Cardiac muscle cell (in vitro differentiated cells and primary cell): Measurements from ENCODE around the gene MZT2A. TPM values are rescaled to one million over a fixed set of nuclear protein-coding genes. Genes with fewer than 3 reads are reported as not detected.
"Not testable (repeated sequence)": the region's sequence is repeated elsewhere in the genome, so short reads cannot be mapped to it uniquely, and the experiment has no call there.

Experiments
- DNase-seq, 2 donors: peaks; one replicate each; pipeline versions ENCODE4 v3.0.0 to v3.0.0-alpha.2; 2010 to 2017; ENCODE audit warnings: low read depth in 1 of 2, low spot score in 1 of 2
- H3K27ac ChIP-seq: fragments of 200-600 bp; sonication (generic); 2 replicates; pipeline ENCODE4 v1.5.1; 2016
- H3K27me3 ChIP-seq: fragments of 200-600 bp; sonication (generic); 2 replicates; pipeline ENCODE4 v1.6.0; 2016; ENCODE audit warnings: control low read depth
- H3K36me3 ChIP-seq: fragments of 200-600 bp; sonication (generic); 2 replicates; pipeline ENCODE4 v1.5.1; 2016; ENCODE audit warnings: control low read depth
- H3K4me1 ChIP-seq: fragments of 200-600 bp; sonication (generic); 2 replicates; pipeline ENCODE4 v1.8.1; 2017; ENCODE audit warnings: low read depth, mild to moderate bottlenecking, mixed run types
- H3K4me3 ChIP-seq: fragments of 200-600 bp; sonication (generic); 2 replicates; pipeline ENCODE4 v1.5.1; 2016; ENCODE audit warnings: mild to moderate bottlenecking
- H3K9me3 ChIP-seq: fragments of 200-600 bp; sonication (generic); 2 replicates; pipeline ENCODE4 v1.5.1; 2017; ENCODE audit warnings: low read depth, mild to moderate bottlenecking, control low read depth
- polyA plus RNA-seq: library from polyadenylated mRNA; unstranded; fragments of >200 nt; fragmentation: Nextera tagmentation; extraction: Ambion mirVana; gene quantifications from 2 replicates; pipeline ENCODE4 v1.2.1, GENCODE V29; 2016
- total RNA-seq: library from RNA; depleted of rRNA; stranded (reverse); fragments of >200 nt; gene quantifications from 2 replicates; pipeline ENCODE4 v1.2.3, GENCODE V29; 2016
- TF ChIP-seq, protein P1 (sequence below): IDR thresholded peaks from 2 replicates; pipeline ENCODE4 v1.5.1; 2012; ENCODE audit warnings: low read depth, mild to moderate bottlenecking, low read length

MZT2A gene
- total and polyA plus RNA-seq, 2 experiments from 2014 or later, result 146 to 233 TPM

DNA sequence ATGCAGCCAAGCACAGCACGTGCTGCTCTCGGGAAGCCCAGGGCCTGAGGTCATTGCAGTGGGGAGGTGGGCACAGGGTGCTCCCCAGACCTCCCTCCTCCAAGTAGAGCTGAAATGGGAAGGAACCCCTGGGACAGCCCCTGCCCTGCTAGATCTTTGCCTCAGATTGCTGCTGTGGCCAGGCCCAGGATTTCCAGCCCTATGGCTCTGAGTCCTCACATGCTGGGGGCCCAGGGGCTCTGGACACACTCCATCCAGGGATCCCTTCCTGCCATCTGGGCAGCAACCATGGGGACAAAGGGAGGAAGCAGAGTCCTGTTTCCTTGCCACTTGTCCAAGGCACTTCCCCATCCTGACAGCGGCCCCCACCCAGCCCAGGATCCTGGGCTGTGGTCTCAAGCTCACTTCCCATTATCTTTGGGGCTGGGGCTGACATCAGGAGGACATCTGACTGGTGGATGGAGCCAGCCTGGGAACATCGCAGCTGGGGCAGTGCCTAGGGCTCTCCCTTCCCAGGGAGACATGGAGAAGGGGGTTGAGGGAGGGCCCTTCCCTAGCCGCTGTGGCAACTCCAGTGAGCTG lies 37.8 kb upstream of the MZT2A start:
- not testable (repeated sequence) for H3K27me3 ChIP-seq, DNase-seq, H3K4me3 ChIP-seq

DNA sequence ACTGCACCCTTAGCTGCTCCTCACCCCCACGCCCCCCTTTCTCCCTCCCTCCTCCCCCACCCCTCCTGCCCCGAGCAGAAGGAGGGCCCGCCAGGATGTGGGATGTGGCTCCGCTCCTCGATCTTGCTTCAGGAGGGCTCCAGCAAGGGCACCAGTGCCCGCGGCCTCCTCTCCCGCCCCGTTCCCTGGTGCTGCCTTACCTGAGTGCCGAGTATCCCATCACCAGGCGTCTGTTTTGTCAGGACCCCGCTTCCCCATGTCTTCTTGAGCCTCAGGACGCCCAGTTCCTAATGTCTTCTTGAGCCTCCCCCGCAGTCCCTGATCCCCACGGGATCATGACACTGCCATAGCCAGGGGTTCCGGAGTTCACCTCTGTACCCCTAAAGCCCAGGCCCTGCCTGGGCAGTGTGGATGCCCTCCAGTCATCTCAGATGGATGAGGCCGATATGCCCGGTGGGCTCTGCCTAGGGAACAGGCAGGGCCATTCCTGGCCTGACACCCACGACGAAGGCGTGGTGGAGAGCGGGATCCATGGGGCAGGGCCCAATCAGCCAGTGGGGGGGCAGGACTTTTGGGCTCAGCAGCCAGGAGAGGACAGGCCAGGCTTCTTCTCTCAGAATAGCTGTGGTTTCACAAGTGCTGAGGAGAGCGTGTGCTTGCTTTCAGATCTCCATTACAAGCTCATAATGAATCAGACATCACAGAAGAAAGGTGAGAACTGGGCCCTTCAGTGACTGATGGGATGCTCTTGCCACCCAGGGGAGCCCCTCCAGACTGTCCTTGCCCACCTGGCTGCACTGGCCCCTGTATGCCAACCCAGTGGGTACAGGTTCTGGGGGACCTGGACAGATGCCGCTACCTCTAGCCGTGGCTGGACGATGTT lies 37.0 kb upstream of the MZT2A start:
- H3K27ac ChIP-seq, H3K4me3 ChIP-seq, H3K9me3 ChIP-seq, H3K4me1 ChIP-seq, H3K27me3 ChIP-seq, H3K36me3 ChIP-seq: not testable (repeated sequence)
- peak in 1 of 2 donors; percentile 12 for DNase-seq

More for the DNA sequence above, 37.8 kb upstream of the MZT2A start:
- H3K36me3 ChIP-seq, H3K27ac ChIP-seq, H3K4me1 ChIP-seq, H3K9me3 ChIP-seq: not testable (repeated sequence)

DNA sequence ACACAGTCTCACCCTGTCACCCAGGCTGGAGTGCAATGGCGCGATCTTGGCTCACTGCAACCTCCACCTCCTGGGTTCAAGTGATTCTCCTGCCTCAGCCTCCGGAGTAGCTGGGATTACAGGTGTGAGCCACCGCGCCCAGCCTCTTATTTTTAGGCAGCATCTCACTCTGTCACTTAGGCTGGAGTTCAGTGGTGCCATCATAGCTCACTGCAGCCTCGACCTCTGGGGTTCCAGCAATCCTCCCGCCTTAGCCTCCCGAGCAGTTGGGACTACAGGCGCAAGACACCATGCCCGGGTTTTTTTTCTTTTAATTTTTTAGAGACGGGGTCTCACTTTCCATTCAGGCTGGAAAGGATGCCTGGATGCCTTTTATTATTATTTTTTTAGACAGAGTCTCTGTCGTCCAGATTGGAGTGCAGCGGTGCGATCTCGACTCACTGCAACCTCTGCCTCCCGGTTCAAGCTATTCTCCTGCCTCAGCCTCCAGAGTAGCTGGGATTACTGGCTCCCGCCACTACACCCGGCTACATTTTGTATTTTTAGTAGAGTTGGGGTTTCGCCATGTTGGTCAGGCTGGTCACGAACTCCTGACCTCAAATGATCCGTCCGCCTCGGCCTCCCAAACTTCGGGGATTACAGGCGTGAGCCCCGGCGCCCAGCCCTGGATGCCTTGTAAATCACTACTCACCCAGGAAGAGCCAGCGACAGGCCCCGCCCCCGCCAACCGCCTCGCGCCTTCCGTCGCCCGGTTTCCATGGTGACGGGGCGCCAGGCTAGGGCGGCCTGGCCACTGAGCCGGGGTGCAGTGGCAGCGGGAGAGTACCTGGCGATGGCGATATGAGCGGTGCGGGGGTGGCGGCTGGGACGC lies 35.2 kb upstream of the MZT2A start, which contains the start of gene CCDC74A:
Gene CCDC74A (plus strand): TSS at position 758 of the 871 bp plus-strand sequence. CDS start 83 bp downstream, at position 841.
- not testable (repeated sequence) for H3K27ac ChIP-seq, H3K4me1 ChIP-seq, H3K36me3 ChIP-seq, H3K9me3 ChIP-seq, H3K27me3 ChIP-seq
- H3K4me3 ChIP-seq, result peak within 1 kb of the TSS; percentile 34
- peak; percentile 62 for DNase-seq

DNA sequence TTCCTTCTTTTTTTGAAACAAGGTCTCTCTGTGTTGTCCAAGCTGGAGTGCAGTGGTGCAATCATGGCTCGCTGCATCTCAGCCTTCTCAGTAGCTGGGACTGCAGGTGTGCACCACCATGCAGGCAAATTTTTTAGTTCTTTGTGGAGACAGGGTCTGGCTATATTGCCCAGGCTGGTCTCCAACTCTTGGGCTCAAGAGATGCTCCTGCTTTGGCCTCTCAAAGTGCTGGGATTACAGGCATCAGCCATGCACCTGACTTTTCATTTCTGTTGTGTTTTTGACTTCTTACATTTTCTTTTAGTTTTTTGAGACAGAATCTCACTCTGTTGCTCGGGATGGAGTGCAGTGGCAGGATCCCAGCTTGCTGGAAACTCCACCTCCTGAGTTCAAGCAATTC lies 33.1 kb upstream of the MZT2A start:
- not testable (repeated sequence) for H3K36me3 ChIP-seq, H3K27ac ChIP-seq, H3K27me3 ChIP-seq, H3K4me1 ChIP-seq, H3K9me3 ChIP-seq, DNase-seq, H3K4me3 ChIP-seq

DNA sequence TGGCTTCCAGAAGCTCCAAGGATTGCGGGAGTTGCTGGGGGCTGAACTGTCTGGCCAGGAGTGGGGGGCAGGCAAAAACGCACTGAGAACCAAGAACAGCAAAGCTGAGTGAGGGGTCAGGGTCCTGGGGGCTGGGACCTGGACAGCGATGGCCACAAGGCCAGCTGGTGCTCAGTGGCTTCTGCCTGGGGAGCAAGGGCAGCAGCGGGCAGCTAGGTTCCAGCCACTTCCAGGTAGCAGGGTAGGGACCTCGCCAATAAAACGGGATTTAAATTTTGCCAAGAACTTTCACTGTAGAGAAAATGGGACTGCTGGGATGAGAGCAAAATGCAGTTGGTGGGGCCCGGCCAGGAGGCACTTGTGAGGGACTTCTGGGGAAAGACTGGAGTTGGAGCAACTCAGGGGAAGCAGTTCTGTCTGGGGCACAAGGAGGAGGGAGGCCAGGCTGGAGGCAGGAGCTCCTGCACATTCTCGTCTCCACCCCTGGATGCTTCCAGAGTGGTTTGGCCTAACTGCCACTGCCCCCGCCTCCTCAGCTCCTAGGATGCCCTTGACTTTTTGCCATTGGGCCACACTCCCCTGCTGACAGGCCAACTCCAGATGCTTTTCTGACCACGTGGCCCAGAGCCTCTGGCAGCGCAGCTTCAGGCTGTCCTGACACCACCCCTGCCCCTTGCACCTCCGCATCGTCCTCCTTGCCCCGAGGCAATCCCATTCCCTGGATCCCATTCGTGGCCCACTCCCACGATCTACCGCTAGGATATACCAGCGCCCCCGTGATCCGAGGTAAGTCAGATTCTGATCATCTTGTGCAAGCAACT lies 30.0 kb upstream of the MZT2A start:
- TF ChIP-seq, protein P1, sequence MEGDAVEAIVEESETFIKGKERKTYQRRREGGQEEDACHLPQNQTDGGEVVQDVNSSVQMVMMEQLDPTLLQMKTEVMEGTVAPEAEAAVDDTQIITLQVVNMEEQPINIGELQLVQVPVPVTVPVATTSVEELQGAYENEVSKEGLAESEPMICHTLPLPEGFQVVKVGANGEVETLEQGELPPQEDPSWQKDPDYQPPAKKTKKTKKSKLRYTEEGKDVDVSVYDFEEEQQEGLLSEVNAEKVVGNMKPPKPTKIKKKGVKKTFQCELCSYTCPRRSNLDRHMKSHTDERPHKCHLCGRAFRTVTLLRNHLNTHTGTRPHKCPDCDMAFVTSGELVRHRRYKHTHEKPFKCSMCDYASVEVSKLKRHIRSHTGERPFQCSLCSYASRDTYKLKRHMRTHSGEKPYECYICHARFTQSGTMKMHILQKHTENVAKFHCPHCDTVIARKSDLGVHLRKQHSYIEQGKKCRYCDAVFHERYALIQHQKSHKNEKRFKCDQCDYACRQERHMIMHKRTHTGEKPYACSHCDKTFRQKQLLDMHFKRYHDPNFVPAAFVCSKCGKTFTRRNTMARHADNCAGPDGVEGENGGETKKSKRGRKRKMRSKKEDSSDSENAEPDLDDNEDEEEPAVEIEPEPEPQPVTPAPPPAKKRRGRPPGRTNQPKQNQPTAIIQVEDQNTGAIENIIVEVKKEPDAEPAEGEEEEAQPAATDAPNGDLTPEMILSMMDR, result no peak
- no peaks in the 10 kb centered on the region for H3K4me1 ChIP-seq
- no peaks in the 10 kb centered on the region for H3K27me3 ChIP-seq
- no peak overlapping the region for H3K27ac ChIP-seq
- no peaks in the 10 kb centered on the region for H3K36me3 ChIP-seq
- no peaks in the 10 kb centered on the region for H3K9me3 ChIP-seq
- H3K4me3 ChIP-seq, result no peak overlapping the region
- DNase-seq, result no peak

DNA sequence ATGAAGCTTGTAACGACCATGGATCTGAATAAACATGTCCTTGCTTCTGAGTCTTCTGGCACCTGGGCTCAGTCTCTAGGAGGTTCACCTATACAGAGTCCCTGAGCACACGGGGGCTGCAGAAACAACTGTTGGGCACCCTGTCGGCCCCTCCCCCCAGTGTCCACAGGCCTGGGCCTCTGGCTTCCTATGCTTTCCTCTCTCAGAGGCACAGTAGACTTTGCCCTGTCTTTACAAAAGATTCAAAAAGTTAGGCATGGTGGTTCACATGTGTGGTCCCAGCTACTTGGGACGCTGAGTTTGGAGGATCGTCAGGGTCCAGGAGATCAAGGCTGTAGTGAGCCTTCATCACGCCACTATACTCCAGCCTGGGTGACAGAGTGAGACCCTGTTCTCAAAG lies 29.3 kb upstream of the MZT2A start:
- H3K4me3 ChIP-seq, H3K27me3 ChIP-seq, DNase-seq, H3K36me3 ChIP-seq, H3K4me1 ChIP-seq, H3K9me3 ChIP-seq, H3K27ac ChIP-seq: not testable (repeated sequence)

DNA sequence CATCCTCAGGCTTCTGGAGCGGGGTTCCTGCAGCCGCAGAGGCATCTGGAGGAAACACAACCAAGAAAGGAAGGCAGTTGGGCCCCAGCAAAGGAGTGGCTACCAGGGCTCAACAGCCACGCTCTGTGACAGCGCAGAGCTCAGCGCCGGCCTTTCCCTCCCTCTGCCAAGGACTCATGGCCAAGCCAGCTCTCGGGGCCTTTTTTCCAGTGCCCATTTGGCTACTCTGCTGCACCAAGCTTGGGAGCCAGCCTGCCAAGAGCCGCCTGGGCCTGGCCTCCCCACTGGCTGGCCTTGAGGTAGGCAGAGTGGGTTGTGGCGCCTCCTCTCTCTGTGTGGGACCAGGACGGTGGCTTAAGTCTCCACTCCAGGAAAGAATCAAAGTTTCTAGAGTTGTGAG lies 28.3 kb upstream of the MZT2A start:
- DNase-seq, result no peak
- Histone ChIP-seq H3K9me3 (no peaks in the 10 kb centered on the region), H3K36me3 (no peaks in the 10 kb centered on the region), H3K4me3 (no peak overlapping the region), H3K27ac (no peak overlapping the region), H3K27me3 (no peaks in the 10 kb centered on the region), H3K4me1 (no peaks in the 10 kb centered on the region)
- TF ChIP-seq, protein P1, result no peak

DNA sequence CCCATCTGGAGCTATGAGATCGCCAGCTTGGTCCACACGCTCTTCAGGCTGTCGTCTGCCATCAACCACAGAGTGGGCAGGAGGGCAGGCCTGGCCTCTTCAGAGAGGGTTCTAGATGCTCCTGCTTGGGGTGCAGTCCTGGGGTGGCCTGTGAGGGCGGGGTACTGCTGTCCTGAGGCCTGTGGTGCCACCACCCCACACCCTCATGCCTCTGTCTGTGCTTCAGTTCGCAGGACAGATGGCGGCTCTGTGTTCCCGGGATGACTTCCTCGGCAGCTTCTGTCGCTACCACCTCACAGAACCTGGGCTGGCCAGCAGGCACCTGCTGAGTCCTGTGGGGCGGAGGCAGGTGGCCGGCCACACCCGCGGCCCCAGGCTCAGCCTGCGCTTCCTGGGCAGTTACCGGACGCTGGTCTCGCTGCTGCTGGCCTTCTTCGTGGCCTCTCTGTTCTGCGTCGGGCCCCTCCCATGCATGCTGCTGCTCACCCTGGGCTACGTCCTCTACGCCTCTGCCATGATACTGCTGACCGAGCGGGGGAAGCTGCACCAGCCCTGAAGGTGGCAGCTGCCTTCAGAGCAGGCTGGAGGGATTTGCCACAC lies 27.8 kb upstream of the MZT2A start:
- not testable (repeated sequence) for H3K36me3 ChIP-seq, H3K4me3 ChIP-seq, H3K27ac ChIP-seq, H3K9me3 ChIP-seq, H3K4me1 ChIP-seq, H3K27me3 ChIP-seq, DNase-seq
